ENCODE data around the gene EML1.
A peak's percentile ranks its signal among the peaks of the same experiment; 100 is the strongest.
"Not testable (repeated sequence)": the region's sequence is repeated elsewhere in the genome, so short reads cannot be mapped to it uniquely, and the experiment has no call there.

The EML1 gene

DNA sequence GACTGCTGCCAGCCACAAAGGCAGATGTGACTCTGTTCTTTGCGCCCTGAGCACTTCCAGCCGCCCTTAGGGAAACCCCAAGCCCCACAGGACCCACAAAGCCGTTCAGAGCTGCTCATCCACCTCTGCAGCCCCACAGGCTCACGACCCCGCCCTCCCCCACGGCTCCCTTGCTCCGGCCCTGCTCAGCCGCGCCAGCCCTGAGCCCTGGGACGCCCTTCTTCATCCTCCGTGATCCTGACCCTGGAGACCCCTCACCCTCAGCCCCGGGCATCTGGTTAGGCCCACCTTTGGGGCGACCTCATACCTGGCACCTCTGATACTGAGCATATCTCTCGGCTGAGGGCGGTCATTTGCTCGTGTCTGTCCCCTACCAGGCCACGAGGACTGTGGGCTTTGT is 146.2 kb downstream of the EML1 start:
- no peak for DNase-seq

DNA sequence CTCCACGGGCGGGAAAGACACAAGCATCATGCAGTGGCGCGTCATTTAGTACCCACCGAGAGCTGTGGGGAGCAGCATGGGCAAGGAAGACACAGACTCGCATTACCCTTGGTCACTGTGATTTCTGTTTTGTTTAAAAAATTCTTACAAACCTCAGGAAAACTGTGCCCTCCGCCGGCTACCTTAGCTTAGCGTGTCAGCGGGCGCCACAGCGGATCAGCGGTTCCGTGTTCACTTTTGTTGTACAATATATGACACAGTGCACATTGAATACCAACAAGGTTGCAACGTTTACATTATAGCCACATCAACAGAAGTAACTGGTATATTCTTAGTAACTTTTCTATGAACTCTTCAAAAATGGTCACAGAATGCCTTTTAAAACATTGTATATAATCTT is 146.9 kb downstream of the EML1 start:
- DNase-seq: no peak

DNA sequence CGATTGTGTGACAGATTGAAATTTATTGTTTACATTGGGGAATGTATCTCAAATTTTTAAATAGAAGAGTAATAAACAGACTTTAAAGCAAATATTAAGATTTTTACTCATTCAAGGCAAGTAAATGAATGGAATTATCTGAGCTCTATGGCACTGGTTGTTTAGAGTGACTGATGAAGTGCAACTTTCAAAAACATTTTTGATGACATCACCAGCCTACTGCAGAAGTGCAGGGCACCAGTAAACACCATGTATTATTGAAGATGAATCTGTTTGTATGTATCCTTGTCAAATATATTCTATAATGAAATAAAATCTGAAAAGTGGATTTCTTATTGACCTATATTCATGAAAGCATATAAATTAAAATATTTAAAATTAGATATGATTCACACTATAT is 148.0 kb downstream of the EML1 start:
- DNase-seq: no peak

DNA sequence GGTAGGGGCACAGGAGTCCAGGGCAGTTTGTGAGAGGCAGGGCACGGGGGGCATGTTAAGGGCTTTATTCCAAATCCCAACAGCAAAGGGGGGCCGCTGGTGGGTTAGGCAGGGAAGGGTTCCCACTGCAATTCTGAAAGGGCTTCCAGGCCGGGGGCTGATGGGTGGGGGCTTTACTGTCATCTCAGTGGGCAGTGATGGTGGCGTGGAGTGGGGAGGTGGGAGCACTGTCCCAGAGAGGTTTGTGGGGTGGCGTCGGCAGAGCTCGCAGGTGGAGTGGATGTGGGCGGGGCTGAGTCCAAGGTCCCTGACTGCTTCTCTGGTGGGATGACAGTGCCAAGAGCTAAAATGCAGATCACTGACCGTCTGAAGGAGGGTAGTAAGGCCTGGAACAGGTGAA is 150.4 kb downstream of the EML1 start:
- no peak for DNase-seq

DNA sequence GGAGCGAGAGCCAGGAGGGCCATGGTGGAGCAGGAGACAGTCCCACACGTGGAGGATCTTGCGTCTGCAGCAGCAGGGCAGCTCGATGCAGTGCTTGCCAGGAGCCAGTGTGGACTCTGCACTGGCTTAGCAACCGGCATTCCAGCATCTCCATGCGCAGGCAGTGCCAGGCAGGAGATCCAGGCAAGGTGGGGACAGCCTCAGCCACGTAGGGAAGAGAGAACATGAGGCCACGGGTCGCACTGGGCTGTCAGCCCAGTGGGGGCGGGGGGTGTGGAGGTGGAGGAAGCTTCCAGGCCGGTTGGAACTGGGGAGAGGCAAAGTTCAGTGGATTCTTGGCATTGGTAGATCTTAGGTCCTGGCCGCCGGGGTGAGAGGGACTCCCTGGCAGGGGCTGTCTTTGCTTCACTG is 151.0 kb downstream of the EML1 start:
- DNase-seq: no peak

DNA sequence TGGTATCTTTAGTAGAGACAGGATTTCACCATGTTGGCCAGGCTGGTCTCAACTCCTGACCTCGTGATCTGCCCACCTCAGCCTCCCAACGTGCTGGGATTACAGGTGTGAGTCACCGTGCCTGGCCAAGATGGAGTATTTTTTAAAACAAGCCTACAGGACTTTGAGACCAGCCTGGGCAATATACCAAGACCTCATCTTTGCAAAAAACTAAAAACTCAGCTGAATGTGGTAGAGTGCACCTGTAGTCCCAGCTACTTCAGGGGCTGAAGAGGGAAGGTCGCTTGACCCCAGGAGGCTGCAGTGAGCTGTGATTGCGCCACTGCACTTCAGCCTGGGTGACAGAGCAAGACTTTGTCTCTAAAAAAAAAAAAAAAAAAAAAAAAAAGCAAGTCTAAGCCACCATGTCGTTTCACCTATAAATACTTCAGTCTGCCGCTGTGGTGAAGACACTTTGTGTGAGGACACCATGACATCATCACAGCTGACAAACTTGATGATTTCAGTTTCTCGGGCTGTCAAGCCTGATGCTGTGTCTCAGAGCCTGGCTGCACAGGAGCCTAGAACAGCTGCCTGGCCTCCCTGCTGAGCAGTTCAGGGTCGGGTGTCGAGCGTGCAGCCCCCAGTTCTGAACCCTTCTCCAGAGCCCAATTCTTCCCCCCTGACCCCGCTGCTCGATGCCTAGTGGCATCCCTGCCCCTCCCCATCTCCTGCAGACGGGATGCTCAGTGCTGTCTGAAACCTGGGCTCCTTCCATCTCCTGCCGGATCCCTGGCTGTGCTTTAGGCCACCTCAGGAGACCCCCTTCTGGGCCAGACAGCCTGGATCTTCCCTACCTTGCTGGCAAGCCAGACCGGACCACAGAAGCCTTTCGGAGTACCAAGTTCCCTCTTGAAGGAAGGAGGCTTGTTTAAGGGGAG is 152.8 kb downstream of the EML1 start:
- no peak for DNase-seq

DNA sequence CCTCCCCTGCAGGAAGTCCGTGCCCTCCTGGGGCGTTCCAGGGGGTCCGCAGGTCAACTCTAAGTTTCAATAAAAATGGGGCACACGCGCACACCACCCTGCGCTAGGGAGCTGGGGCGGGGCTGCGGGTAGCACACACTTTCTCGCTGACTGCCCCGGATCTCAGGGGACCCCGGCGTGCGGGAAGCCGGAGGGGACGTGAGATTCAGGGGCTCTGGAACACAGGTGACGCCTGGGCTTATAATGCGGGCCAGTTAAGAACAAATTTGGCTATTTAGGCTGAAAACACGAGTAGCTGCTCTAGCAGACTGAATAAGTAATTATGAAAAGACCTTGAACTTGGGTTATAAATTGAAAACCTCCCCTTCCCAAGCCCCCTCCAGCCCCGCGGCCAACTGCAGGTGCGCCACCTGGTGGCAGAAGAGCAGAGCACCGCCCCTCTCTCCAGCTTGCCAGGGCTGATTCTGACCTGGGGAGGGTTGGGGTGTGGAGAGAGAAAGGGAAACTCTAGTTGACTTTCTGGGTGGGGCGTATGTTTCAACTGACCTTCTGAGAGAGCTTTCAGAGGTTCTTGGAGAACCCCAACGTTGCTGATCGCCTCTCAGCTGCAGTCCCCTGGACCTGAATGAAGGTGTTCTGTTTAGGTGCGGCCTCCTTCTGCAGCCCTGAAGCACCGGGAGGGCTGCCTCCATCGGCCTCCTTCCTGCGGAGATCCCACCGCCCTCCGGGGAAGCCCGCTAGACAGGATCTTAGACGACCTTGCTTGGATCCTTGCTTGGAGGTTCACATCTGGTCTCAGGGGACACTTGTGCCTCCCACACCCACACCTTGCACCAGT is 153.7 kb downstream of the EML1 start:
- DNase-seq: peak; percentile 48

DNA sequence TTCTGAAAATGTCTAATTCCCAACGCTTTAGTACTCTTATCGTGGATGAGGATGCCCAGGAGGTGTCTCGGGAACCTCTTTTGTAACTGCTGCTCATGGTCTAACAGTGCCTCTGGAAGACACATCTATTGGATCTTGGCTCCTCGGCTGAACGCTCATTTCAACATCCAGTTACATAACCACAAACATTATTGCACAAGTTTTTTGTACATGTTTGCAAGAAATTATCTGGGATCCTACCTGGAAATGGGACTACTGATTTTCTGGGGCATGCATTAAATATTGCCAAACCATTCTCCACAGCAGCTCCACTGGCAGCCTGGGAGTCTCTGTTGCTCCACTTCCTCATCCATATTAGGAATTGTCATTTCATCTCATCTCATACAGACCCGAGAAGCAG is 154.5 kb downstream of the EML1 start:
- no peak for DNase-seq

DNA sequence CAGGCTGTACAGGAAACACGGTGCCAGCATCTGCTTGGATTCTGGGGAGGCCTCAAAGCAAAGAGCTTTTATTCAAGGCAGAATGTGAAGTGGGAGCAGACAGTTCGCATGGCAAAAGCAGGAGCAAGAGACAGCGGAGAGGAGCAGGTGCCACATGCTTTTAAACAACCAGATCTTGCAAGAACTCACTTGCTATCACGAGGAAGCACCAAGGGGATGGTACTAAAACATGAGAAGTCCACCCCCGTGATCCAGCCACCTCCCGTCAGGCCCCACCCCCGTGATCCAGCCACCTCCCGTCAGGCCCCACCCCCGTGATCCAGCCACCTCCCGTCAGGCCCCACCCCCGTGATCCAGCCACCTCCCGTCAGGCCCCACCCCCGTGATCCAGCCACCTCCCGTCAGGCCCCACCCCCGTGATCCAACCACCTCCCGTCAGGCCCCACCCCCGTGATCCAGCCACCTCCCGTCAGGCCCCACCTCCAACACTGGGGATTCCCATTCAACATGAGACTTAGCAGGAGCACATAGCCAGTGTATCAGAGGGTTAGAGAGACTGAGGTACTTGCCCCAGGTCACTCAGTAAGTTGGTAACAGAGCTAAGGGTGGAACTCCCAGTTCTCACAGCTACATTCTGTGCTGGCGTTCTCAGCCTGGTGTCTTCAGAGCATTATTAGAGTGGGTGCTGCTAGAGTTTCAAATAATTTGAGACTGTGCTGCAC is 156.0 kb downstream of the EML1 start:
- DNase-seq: not testable (repeated sequence)

DNA sequence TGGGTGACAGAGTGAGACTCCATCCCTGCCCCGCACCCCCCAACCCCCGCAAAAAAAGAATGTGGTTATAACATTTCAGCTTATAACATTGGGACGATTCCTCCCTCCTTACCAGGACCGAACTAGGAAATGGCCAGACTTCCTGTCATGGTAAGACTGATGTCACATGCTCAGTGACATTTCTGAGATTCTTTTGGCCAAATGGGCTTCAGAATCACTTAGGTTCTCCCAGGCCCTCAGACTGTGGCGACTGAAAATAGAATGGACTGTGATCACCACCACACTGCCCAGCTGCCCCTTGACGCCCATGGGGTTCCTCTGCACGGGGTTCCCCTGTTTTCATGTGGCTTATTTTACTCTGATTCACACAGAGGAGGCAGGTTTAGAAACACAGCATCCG is 157.0 kb downstream of the EML1 start:
- no peak for DNase-seq

DNA sequence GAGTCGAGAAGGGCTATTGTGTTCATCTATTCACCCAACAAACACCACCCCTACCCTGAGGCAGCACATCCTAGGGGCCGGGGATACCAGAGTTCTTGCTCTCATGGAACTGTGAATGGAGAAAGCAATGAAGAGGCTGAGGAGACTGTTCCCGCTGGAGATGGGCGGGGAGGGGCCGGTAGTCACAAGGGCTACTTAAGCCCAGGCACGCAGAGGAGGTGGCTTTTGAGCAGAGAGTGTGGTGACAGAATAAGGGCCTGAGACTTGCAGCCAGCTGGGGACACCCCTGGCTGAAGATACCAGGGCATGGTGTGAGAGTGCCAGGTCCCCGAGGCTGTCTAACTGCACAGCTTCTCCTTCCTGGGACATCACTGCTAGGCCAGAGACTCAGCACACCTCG is 157.9 kb downstream of the EML1 start:
- DNase-seq: no peak

DNA sequence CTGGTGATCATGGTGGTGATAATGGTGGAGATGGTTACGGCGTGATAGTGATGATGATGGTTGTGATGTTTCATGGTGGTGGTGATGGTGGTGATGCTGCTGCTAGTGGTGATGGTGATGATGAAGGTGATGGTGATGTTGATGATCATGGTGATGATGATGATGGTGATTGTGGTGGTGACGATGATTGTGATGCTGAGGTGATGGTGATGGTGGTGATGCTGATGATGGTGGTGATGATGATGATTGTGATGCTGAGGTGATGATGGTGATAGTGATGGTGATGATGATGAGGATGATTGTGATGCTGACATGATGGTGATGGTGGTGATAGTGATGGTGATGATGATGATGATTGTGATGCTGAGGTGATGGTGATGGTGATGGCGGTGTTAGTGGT is 158.8 kb downstream of the EML1 start:
- DNase-seq: no peak

DNA sequence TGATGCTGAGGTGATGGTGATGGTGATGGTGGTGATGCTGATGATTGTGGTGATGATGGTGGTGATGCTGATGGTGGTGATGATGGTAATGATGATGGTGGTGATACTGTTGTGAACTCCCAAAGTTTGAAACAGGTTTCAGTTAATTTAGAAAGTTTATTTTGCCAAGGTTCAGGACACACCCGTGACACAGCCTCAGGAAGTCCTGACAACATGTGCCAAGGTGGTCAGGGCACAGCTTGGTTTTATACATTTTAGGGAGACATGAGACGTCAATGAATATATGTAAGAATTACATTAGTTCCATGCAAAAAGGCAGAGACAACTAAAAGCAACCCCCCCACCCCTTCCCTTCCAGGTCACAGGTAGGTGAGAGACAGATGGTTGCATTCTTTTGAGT is 159.2 kb downstream of the EML1 start:
- no peak for DNase-seq

DNA sequence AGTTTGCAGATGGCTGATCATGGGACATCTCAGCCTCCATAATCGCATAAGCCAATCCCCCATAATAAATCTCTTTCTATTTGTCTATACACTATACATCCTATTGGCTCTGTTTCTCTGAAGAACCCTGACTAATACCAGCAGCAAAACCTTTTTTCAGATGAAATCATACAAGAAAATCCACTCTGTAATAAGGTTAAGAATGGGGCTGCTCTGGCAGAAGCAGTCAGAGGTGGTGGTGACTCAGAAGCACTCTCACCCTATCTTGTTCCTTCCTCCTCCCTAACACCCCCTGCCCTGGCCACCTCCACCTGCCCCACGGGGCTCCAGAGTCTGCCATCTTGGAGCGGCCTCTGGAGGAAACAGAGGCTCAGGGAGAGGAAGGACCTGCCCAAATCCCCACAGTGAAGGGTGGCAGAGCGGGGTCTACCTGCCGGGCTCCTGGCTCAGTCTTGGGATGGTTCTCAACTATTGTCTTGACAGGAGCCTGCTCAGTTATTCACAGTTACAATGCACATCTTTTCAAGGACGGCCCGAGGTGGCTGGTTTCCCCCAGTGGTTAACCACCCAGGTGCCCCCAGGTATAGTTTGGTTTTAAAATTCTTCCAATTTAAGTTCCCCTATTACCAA is 162.7 kb downstream of the EML1 start:
- DNase-seq: no peak

DNA sequence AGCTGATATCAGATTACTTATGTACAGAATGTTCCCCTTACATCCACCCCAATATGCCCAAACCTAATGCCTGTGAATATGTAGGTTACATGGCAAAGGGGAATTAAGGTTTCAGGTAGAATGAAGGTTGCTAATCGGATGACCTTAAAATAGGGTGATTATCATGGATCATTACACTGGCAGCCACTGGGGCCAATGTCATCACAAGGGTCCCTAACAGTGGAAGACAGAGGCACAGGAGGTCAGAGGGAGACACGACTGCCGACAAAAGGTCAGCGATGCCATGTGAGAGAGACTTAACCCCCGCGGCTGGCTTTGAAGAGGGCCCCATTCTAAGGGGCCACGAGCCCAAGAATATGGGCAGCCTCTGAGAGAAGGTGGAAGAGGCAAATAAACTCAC is 165.2 kb downstream of the EML1 start:
- DNase-seq: no peak

DNA sequence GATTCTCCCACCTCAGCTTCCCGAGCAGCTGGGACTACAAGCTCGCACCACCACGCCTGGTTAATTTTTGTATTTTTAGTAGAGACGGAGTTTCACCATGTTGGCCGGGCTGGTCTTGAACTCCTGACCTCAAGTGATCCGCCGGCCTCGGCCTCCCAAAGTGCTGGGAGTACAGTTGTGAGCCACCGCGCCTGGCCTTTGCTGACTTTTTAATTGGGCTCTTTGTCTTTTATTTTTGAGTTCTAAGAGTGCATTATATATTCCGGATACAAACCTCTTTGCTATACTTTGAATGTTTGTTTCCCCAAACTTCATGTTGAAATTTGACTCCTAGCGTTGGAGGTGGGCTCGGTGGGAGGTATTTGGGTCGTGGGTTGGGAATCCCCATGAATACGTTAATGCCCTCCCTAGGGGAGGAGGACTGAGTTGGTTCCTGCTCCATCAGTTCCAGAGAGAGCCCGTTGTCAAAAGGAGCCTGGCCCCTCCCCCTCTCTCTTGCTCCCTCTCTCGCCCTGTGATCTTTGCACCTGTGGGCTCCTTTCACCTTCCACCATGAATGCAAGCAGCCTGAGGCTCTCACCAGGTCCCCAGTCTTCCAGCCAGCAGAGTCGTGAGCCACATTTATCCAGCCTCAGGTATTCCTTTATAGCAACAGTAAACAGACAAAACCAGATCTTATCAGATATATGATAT is 168.8 kb downstream of the EML1 start:
- DNase-seq: no peak

DNA sequence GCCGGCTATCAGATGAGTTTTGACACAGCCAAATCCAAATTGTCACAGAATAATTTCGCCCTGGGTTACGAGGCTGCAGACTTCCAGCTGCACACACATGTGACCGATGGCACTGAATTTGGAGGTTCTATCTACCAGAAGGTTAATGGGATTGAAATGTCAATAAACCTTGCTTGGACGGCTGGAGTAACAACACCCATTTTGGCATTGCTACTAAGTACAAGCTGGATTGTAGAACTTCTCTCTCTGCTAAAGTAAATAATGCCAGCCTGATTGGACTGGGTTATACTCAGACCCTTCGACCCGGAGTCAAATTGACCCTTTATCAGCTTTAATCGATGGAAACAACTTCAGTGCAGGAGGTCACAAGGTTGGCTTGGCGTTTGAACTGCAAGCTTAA is 171.8 kb downstream of the EML1 start:
- DNase-seq: no peak

DNA sequence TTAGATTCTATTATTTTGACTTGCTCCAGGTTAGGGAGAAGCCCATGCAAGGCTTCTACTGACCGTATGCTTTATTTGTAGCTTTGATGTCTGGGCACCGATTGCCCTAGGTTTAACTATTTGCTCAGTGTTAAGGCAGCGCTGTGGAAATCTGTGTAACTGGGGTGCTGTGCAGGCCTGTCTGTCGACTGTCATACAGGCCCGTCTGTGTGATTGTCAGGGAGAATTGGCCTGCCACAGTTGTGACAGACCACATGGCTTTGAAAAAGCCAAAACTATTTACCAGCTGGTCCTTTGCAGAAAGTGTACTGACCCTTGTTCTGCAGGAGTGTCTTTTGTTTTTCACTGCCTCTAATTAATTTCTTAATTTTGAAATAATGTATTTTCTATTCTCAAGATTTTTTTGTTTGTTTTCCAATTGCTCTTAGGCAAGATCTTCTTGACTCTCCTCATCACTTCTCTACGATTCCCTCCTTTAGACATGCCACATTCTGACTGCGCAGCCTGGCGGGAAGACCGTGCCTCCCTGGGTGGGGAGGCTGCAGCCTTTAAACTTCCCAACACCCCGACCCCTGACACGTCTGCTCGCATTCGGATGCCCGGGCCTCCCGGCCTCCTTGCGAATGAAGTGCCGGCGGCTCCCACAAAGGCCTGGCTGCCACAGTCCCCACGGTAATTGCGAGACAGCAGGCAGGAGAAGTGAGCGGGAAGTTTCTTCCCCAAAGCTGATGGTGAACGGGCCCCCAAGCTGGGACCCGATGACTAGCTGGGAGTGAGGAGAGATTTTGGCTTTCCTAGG is 173.0 kb downstream of the EML1 start:
- DNase-seq: no peak

DNA sequence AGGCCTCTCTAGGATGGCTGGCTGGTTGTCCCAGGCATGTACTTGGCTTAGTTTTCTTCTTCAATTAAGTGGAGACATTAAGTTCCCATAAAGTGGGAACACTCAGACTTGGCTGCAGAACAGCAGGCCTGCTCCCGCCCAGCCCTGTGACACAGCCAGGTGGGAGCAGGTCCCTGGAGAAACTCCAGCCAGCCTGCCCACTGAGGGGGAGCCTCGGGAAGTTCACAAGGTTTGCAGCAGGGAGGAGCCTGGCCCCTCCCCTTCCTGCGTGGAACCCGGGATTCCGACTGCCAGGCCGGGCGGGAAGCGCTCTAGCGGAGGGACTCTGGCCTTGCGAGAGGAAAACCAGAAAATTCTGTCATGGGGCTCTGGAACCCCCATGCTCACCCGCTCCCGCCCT is 173.7 kb downstream of the EML1 start:
- DNase-seq: peak; percentile 62

DNA sequence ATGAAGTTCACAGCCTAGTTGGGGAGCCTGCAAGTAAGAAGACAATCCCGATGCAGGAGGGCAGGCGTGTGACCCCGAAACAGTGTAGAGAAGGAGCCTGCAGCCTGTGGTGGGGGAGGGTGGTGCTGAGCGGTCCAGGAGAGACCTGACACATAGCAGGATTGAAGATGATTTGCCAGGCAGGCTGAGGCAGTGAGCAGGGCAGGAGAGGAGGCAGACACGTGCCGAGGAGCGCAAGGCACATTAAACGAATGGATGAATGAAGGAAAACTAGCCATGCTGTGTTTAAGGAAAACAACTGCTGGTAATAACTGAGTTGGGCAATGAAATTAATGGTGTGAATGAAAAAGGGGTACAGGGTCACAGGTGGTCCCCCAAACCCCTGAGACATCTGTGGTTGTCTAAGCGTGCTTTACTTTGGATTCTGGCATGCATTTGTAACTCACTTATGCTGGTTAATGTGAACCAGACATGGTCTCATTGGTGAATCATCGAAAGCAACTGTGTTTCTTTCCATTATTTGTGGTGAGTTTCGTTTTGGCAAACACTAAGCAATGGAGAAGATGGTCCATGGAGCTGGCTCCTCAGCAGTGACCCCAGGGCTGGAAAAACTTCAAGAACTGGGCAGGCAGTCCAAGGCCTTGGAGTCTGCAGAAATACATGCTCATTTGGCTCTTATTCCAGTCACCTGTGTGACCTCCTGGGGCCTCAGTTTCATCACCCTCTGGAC is 175.1 kb downstream of the EML1 start:
- no peak for DNase-seq
